ENCODE data around the gene FHOD3.

Gene FHOD3

GRCh38 chr18:36620788-36621187 is 323.3 kb downstream of the FHOD3 start:
- H3K27ac ChIP-seq (replicated peaks), result no peak overlapping the region
- no peak overlapping the region for H3K4me3 ChIP-seq (replicated peaks; ENCODE audit: insufficient read depth, low read length)
- peaks cover 3% of the 10 kb centered on the region for H3K27me3 ChIP-seq (ENCODE audit: insufficient read depth, poor library complexity, severe bottlenecking)
- no peak for DNase-seq (ENCODE audit: low read depth in 1 of 2, low spot score in 1 of 2)
- TF ChIP-seq SPI1 (IDR thresholded peaks at IDR 0.05; ENCODE audit: borderline replicate concordance, low read depth) (no peak), CTCF (IDR thresholded peaks at IDR 0.05; ENCODE audit: insufficient read depth, low read length) (no peak), POLR2AphosphoS5 (IDR thresholded peaks at IDR 0.05; ENCODE audit: low read depth) (no peak), GABPA (IDR thresholded peaks at IDR 0.05; ENCODE audit: low read depth) (no peak), REST (IDR thresholded peaks at IDR 0.05; ENCODE audit: insufficient replicate concordance, low read depth) (no peak)

GRCh38 chr18:36622610-36623009 is 325.1 kb downstream of the FHOD3 start:
- Histone ChIP-seq H3K27ac (replicated peaks) (no peak overlapping the region), H3K4me3 (replicated peaks; ENCODE audit: insufficient read depth, low read length) (no peak overlapping the region), H3K27me3 (ENCODE audit: insufficient read depth, poor library complexity, severe bottlenecking) (peaks cover 3% of the 10 kb centered on the region)
- TF ChIP-seq POLR2AphosphoS5 (IDR thresholded peaks at IDR 0.05; ENCODE audit: low read depth) (no peak), GABPA (IDR thresholded peaks at IDR 0.05; ENCODE audit: low read depth) (no peak), REST (IDR thresholded peaks at IDR 0.05; ENCODE audit: insufficient replicate concordance, low read depth) (no peak), SPI1 (IDR thresholded peaks at IDR 0.05; ENCODE audit: borderline replicate concordance, low read depth) (no peak), CTCF (IDR thresholded peaks at IDR 0.05; ENCODE audit: insufficient read depth, low read length) (no peak)
- no peak for DNase-seq (ENCODE audit: low read depth in 1 of 2, low spot score in 1 of 2)

- no peak for TF ChIP-seq GABPA (IDR thresholded peaks at IDR 0.05; ENCODE audit: low read depth)
- TF ChIP-seq POLR2AphosphoS5 (IDR thresholded peaks at IDR 0.05; ENCODE audit: low read depth), result no peak
- TF ChIP-seq REST (IDR thresholded peaks at IDR 0.05; ENCODE audit: insufficient replicate concordance, low read depth), result no peak
- TF ChIP-seq SPI1 (IDR thresholded peaks at IDR 0.05; ENCODE audit: borderline replicate concordance, low read depth), result no peak
- TF ChIP-seq CTCF (IDR thresholded peaks at IDR 0.05; ENCODE audit: insufficient read depth, low read length), result no peak
- DNase-seq (ENCODE audit: low read depth in 1 of 2, low spot score in 1 of 2), result no peak
- no peak overlapping the region for H3K27ac ChIP-seq (replicated peaks)
- peaks cover 3% of the 10 kb centered on the region for H3K27me3 ChIP-seq (ENCODE audit: insufficient read depth, poor library complexity, severe bottlenecking)
- H3K4me3 ChIP-seq (replicated peaks; ENCODE audit: insufficient read depth, low read length), result no peak overlapping the region
Observed at GRCh38 chr18:36623091-36623490, 325.6 kb downstream of the FHOD3 start.
